GM12873 (cell line): ENCODE results near the gene ZNF354B.

Experiments
- TF ChIP-seq, protein P1 (sequence below): IDR thresholded peaks from 2 replicates; pipeline ENCODE4 v1.5.1; 2012; ENCODE audit warnings: low read depth, mild to moderate bottlenecking, moderate library complexity, low read length, control low read depth; ENCODE audit not compliant: insufficient read depth; ENCODE audit errors: missing control alignments

The ZNF354B gene

DNA sequence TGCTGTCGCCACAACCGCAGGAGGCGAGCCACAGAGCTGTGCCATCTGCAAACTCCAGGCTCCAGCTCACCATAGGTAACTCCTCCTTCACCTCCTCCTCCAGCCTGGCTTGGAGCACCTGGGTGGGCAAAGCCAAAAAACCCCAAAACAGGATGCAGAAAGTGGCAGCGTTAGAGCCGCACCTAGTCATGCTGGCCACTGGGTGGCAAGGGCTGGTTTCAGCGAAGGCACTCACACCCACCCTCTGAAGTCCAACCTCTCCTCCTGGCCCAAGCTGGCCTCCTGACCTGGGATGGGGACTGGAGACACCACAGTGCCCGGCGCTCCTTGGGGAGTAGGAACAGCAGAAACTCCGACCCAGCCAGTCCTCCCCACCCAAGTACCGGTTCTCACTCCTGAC lies 28.7 kb upstream of the ZNF354B start:
- TF ChIP-seq, protein P1, sequence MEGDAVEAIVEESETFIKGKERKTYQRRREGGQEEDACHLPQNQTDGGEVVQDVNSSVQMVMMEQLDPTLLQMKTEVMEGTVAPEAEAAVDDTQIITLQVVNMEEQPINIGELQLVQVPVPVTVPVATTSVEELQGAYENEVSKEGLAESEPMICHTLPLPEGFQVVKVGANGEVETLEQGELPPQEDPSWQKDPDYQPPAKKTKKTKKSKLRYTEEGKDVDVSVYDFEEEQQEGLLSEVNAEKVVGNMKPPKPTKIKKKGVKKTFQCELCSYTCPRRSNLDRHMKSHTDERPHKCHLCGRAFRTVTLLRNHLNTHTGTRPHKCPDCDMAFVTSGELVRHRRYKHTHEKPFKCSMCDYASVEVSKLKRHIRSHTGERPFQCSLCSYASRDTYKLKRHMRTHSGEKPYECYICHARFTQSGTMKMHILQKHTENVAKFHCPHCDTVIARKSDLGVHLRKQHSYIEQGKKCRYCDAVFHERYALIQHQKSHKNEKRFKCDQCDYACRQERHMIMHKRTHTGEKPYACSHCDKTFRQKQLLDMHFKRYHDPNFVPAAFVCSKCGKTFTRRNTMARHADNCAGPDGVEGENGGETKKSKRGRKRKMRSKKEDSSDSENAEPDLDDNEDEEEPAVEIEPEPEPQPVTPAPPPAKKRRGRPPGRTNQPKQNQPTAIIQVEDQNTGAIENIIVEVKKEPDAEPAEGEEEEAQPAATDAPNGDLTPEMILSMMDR, result no peak

DNA sequence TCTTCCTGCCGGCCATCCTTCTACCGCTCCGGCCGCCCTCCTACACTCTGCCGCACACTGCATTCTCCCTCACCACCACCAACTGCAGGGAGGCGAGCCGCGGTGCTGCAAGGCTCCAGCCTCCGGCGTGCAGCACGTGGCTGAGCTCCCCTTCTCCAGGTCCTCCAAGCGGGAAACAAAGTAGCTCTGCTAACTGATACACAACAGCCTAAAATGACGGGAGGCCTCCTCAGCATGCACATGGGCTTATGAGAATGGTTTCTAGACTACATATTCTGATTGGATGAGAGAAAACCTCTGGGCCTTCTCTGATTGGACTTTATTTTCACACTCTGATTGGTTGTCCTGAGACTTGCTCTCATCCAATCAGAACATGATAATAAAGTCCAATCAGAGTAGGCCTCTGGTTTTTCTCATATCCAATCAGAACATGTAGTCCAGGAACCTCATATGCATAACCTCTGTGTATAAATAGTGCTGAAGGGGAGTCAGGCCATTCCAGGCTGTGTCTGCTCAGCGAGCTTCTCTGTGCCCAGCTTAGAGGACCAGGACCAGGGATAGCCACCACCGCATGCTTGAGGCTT lies 27.0 kb upstream of the ZNF354B start:
- TF ChIP-seq, protein P1, result no peak

DNA sequence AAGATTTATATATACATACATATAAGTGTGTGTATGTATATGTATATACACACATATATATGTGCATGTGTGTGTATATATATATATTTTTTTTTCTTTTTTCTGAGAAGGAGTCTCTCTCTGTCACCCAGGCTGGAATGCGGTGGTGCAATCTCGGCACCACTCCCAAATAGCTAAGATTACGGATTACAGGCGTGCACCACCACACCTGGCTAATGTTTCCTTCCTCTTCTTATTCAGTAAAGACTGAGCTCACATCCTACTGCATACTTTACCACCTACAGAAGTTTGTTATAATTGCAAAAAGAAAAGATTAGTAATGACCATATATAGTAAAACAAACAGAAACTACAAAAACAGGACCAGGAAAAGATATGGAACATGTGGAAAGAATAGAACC lies 23.1 kb upstream of the ZNF354B start:
- TF ChIP-seq, protein P1, result no peak

DNA sequence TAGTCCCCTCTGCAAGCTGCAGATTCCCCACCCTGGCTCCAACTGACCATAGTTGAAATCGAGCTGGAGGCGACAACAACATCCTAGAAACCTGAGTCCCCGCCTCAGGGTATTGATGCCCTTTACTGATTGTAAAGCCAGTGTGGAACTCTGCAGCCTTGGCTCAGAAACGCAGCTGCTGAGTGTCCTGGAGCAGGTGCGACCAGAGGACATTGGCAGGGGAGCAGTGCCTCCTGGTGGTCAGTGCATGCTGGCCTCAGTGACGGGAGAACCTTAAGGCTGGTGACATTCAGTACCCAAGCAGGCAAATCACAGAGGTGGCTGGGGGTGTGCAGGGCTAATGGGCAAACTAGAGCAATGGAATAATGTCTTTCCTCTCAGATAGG lies 20.4 kb upstream of the ZNF354B start:
- TF ChIP-seq, protein P1, result peak; percentile 17

DNA sequence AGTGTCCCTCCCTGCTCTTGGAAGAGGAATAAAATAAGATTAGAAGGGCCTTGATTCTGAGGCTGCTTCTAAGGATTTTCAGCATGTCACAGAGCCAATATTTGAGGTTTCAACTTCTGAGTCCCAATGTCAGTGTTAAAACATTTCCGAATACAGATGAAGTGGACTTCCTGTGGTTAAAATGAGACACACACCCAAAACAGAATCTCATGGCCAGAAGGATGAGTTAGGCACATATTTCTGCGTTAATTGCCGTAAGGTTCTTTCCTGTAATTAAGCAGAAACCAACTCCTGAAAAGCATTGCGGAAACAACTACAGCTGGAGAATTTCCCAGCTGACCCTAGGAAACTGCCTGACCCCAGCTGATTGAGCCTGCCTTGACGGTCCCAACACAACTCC lies 10.4 kb upstream of the ZNF354B start:
- TF ChIP-seq, protein P1, result no peak

DNA sequence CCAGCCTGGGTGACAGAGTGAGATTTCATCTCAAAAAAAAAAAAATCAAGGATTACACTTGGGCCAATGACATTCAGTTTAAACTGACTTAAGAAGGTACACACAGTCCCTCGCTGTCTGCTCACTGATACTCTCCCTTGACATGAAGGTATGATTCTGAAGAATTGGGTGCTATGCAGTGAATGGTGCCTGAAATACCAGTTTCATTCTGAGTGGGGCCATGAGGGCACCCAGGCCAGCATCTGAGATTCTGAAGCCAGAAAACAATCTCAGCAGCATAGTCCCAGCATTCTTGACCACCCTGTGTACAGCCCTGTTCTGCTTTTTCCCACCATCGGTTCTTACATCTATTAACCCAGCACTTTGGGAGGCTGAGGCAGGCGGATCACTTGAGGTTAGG lies 7.8 kb upstream of the ZNF354B start:
- TF ChIP-seq, protein P1, result no peak

DNA sequence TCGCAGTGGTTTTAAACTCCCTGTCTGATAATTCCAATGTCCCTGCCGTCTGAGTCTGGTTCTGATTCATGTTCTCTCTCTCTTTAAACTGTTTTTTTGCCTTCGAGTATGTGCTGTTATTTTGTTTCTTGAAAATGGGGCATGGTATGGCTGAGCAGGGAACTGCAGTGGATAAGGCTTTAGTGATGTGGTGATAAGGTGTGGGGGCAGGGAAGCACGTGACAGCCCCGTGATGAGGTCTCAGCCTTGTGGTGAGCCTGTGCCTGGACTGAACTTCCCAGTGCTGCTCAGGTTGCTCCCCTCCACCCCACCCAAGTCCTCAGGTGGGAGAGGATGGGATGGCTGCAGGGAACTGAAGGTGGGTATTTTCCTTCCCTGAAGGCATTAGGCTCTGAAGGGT lies 5.5 kb upstream of the ZNF354B start:
- TF ChIP-seq, protein P1, result no peak
